SW480 (cell line): Measurements from ENCODE around the gene RNF121.

ENCODE experiments used
- DNase-seq: peaks from one replicate; pipeline ENCODE4 v3.0.0-alpha.2; 2016; ENCODE audit warnings: low spot score

RNF121 gene

GRCh38 chr11:72039031-72039855 lies 110.4 kb downstream of the RNF121 start:
- DNase-seq = no peak

GRCh38 chr11:72039856-72040401 lies 111.1 kb downstream of the RNF121 start:
- no peak for DNase-seq

GRCh38 chr11:72040491-72041363 lies 111.9 kb downstream of the RNF121 start:
- DNase-seq = no peak

GRCh38 chr11:72041364-72042063 lies 112.7 kb downstream of the RNF121 start:
- no peak for DNase-seq

- no peak for DNase-seq
Measured at GRCh38 chr11:72042064-72042745, 113.4 kb downstream of the RNF121 start.

- no peak for DNase-seq
Measured at GRCh38 chr11:72045849-72046248, 117.0 kb downstream of the RNF121 start.
